Smooth muscle cell (in vitro differentiated cells): Measurements from ENCODE around the gene MRPL50. TPM values are rescaled to one million over a fixed set of nuclear protein-coding genes. Genes with fewer than 3 reads are reported as not detected.

Experiments
- DNase-seq: peaks from one replicate; lab custom pipeline; 2025; ENCODE audit not compliant: unreplicated experiment; lab: John Stamatoyannopoulos, UW
- H2AFZ ChIP-seq: fragments of 200-600 bp; sonication (generic); 2 replicates; pipeline ENCODE4 v1.6.0; 2016; ENCODE audit warnings: antibody characterized with exemption, low read depth, mild to moderate bottlenecking
- H3F3A ChIP-seq: fragments of 200-600 bp; sonication (generic); 2 replicates; pipeline ENCODE4 v1.6.0; 2017; ENCODE audit warnings: antibody characterized with exemption, low read depth
- H3K27ac ChIP-seq: fragments of 200-600 bp; sonication (generic); 2 replicates; pipeline ENCODE4 v1.5.1; 2016; ENCODE audit warnings: low read depth, mild to moderate bottlenecking
- H3K27me3 ChIP-seq: fragments of 200-600 bp; sonication (generic); 2 replicates; pipeline ENCODE4 v1.6.1; 2016; ENCODE audit warnings: low read depth, mild to moderate bottlenecking
- H3K36me3 ChIP-seq: fragments of 200-600 bp; sonication (generic); 2 replicates; pipeline ENCODE4 v1.5.1; 2016; ENCODE audit warnings: low read depth
- H3K4me1 ChIP-seq: fragments of 200-600 bp; sonication (generic); 2 replicates; pipeline ENCODE4 v1.5.1; 2016; ENCODE audit warnings: low read depth
- H3K4me2 ChIP-seq: fragments of 200-600 bp; sonication (generic); 2 replicates; pipeline ENCODE4 v1.6.0; 2016; ENCODE audit warnings: mild to moderate bottlenecking
- H3K4me3 ChIP-seq: fragments of 200-600 bp; sonication (generic); 2 replicates; pipeline ENCODE4 v1.5.1; 2016; ENCODE audit warnings: mild to moderate bottlenecking
- H3K79me2 ChIP-seq: fragments of 200-600 bp; sonication (generic); 2 replicates; pipeline ENCODE4 v1.6.0; 2016; ENCODE audit warnings: low read depth, mild to moderate bottlenecking
- H3K9ac ChIP-seq: fragments of 200-600 bp; sonication (generic); 2 replicates; pipeline ENCODE4 v1.6.0; 2016; ENCODE audit warnings: low read depth
- H3K9me3 ChIP-seq: fragments of 200-600 bp; sonication (generic); replicated peaks from 2 replicates; pipeline ENCODE4 v1.5.1; 2016; ENCODE audit warnings: low read depth
- H4K20me1 ChIP-seq: fragments of 200-600 bp; sonication (generic); 2 replicates; pipeline ENCODE4 v1.6.0; 2016; ENCODE audit warnings: low read depth
- CTCF ChIP-seq: fragments of 200-600 bp; sonication (generic); IDR thresholded peaks from 2 replicates; pipeline ENCODE4 v1.5.1; 2017; ENCODE audit warnings: borderline replicate concordance, mild to moderate bottlenecking, antibody characterized with exemption; ENCODE audit not compliant: insufficient read depth, poor library complexity, severe bottlenecking
- WGBS: methylation state at CpG from one replicate; pipeline ENCODE4 v1.1.7; 2016; ENCODE audit warnings: low lambda C conversion rate; 5-methylcytosine and 5-hydroxymethylcytosine counted together
- polyA plus RNA-seq: library from polyadenylated mRNA; unstranded; fragments of >200 nt; fragmentation: Nextera tagmentation; extraction: Ambion mirVana; gene quantifications from 2 replicates; pipeline ENCODE4 v1.2.1, GENCODE V29; 2016
- total RNA-seq: library from RNA; depleted of rRNA; stranded (reverse); fragments of >200 nt; gene quantifications from 2 replicates; pipeline ENCODE4 v1.2.3, GENCODE V29; 2014

MRPL50 gene
- total and polyA plus RNA-seq, 2 experiments from 2014 or later: 13.3 to 13.7 TPM

DNA sequence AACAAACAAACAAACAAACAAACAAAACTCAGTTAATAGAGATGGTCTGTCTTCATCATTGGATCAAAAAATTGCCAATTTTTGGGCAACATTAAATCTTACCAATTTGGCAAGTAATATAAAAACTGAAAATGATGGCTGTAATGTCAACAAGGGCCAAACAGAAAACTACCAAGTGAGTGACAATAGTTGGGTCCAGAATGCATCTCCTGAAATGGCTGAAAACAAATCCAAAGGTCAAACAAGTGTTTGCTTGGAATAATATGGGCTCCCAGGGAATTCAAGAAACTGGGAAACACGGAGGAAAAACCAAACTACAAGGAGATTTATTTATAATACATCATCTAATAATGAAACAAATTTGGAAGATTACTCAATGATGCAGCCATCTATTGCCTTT, 38.7 kb downstream of the MRPL50 start:
- H3F3A ChIP-seq: no peaks in the 10 kb centered on the region
- H3K36me3 ChIP-seq: no peaks in the 10 kb centered on the region
- no peak overlapping the region for H3K4me2 ChIP-seq
- no peak overlapping the region for H3K4me3 ChIP-seq
- H3K79me2 ChIP-seq: no peaks in the 10 kb centered on the region
- no peak for TF ChIP-seq CTCF
- no peaks in the 10 kb centered on the region for H4K20me1 ChIP-seq
- no peaks in the 10 kb centered on the region for H3K27me3 ChIP-seq
- no peaks in the 10 kb centered on the region for H3K4me1 ChIP-seq
- WGBS: 72% methylated on average over 1 of the region's 1 CpG
- no peak overlapping the region for H3K9ac ChIP-seq
- DNase-seq: no peak
- H3K27ac ChIP-seq: no peak overlapping the region
- H3K9me3 ChIP-seq: no peaks in the 10 kb centered on the region
- H2AFZ ChIP-seq: no peak overlapping the region

DNA sequence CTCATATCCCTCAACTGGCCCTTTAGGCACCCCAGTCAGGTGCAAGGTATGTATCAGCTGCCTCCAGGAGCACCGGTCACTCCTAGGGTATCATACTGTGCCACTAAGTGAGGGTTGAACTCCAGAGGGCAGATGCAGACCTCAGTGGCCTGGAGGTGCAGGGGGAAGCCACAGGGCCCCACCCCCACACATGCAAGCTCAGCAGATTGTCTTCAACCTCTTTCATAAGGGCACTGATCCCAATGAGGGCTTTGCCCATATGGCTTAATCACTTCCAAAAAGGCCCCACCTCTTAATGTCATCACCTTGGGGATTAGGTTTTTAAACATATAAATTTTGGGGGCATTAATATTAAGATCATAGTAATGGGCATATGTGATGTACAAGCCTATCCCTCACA, 41.8 kb downstream of the MRPL50 start:
- H3K9me3 ChIP-seq: no peaks in the 10 kb centered on the region
- H2AFZ ChIP-seq: no peak overlapping the region
- TF ChIP-seq CTCF: no peak
- no peak overlapping the region for H3K9ac ChIP-seq
- no peaks in the 10 kb centered on the region for H3K79me2 ChIP-seq
- H3F3A ChIP-seq: no peaks in the 10 kb centered on the region
- DNase-seq: no peak
- no peaks in the 10 kb centered on the region for H3K4me1 ChIP-seq
- no peaks in the 10 kb centered on the region for H4K20me1 ChIP-seq
- no peaks in the 10 kb centered on the region for H3K36me3 ChIP-seq
- H3K4me2 ChIP-seq: no peak overlapping the region
- 0% methylated on average over 1 of the region's 1 CpG for WGBS
- H3K4me3 ChIP-seq: no peak overlapping the region
- no peaks in the 10 kb centered on the region for H3K27me3 ChIP-seq
- H3K27ac ChIP-seq: no peak overlapping the region

DNA sequence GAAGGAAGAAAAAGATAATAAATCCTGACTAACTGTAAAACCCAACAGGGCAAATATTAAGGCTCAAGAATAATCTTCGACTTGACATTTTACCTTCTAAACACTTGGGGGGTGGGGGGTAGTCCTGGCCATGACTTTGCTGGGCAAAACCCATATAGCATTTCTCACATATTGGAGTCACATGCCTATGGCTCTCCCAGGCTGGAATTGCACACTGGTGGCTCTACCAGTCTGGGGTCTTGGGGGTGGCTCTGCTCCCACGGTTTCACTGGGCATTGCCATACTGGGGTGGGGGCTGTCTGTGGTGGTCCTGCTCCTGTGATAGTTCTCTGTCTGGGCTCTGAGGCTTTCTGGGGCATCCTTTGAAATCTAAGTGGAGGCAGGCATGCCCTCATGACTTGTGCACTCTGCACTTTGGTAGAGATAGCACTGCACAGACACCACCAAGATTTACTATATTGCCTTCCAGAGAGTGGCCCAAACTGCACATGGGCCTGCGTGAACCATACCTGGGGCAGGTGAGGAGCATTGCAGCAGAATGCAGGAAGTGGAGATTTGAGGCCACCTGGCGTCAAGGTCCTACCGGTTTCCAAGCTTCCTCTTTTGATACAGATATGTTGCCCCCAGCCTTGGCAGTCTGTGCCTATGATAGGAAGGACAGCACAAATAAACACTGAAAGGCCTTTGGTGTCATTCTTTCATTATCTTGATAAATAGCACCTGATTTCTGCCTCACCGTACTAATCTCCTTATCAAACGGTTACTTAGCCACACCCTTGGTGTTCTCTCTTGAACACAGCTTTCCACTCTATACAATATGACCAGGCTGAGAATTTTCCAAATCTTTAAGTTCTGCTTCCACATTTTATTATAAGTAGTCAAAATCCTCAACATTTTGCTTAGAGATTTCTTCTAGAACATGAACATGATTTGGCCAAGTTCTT, 43.4 kb downstream of the MRPL50 start:
- H2AFZ ChIP-seq: no peak overlapping the region
- no peaks in the 10 kb centered on the region for H3K27me3 ChIP-seq
- H3K27ac ChIP-seq: no peak overlapping the region
- H3F3A ChIP-seq: no peaks in the 10 kb centered on the region
- H3K36me3 ChIP-seq: no peaks in the 10 kb centered on the region
- no peaks in the 10 kb centered on the region for H3K79me2 ChIP-seq
- H3K4me2 ChIP-seq: no peak overlapping the region
- no peaks in the 10 kb centered on the region for H3K9me3 ChIP-seq
- H3K9ac ChIP-seq: no peak overlapping the region
- no peaks in the 10 kb centered on the region for H4K20me1 ChIP-seq
- WGBS: 91% methylated on average over 7 of the region's 7 CpGs
- DNase-seq: no peak
- no peak overlapping the region for H3K4me3 ChIP-seq
- TF ChIP-seq CTCF: no peak
- no peaks in the 10 kb centered on the region for H3K4me1 ChIP-seq

- H3K4me3 ChIP-seq: no peak overlapping the region
- no peaks in the 10 kb centered on the region for H4K20me1 ChIP-seq
- H2AFZ ChIP-seq: no peak overlapping the region
- H3K27ac ChIP-seq: no peak overlapping the region
- 88% methylated on average over 5 of the region's 5 CpGs for WGBS
- DNase-seq: no peak
- H3K9me3 ChIP-seq: no peaks in the 10 kb centered on the region
- no peaks in the 10 kb centered on the region for H3K36me3 ChIP-seq
- no peak overlapping the region for H3K4me2 ChIP-seq
- no peaks in the 10 kb centered on the region for H3K79me2 ChIP-seq
- TF ChIP-seq CTCF: no peak
- H3K27me3 ChIP-seq: no peaks in the 10 kb centered on the region
- no peaks in the 10 kb centered on the region for H3K4me1 ChIP-seq
- no peak overlapping the region for H3K9ac ChIP-seq
- no peaks in the 10 kb centered on the region for H3F3A ChIP-seq
These were observed 44.2 kb downstream of the MRPL50 start for GRCh38 chr9:101354143-101354764.
